Activated CD8-positive, alpha-beta memory T cell treated with anti-CD3 and anti-CD28 coated beads for 24 hours (primary cell): ENCODE measurements around the gene UBE3D.
"Not testable (repeated sequence)": the region's sequence is repeated elsewhere in the genome, so short reads cannot be mapped to it uniquely, and the experiment has no call there.

Source experiments
- DNase-seq: peaks from one replicate; pipeline ENCODE4 v3.0.0-alpha.2; 2020

Gene UBE3D

DNA sequence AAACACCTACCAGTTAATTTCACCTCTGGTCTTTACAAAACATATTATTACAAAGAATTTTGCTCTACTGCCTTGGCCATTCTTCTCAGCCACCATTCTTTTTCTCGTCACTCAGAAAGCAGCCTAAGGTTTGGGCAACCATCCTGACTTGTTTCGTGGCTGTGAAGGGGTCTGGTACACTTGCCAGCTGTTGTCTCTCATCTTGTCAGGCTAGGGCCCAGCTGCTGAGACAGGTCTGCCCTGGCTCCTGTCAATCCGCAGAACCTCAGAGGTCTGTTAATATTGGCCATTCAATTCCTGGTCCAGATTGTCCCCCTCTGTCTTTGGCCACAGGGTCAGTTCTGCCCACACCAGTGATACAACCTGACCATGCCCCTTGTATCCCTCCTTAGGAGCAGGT lies 197.7 kb downstream of the UBE3D start:
- DNase-seq: no peak

DNA sequence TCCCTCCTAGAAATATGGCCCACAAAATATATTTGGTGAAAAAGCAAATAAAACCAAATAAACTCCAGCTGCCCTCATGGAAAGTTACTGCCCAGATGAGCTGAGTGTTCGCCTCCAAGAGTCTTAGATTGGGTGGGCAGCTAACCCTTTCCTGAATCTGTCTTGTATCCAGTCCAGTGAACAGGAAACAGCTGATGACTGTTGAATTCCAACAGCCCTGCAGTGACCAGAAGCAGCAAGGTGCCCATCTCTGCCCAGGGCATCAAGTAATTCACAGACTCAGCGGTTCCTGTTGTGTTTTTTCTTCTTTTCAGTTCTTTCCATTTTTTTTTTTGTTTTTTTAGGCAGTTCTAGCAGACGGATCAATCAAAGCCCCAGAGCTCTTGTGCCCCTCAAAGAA lies 199.2 kb downstream of the UBE3D start:
- no peak for DNase-seq

- DNase-seq: no peak
These were observed 200.2 kb downstream of the UBE3D start for GRCh38 chr6:82865461-82865860.

- no peak for DNase-seq
These were observed 201.9 kb downstream of the UBE3D start for GRCh38 chr6:82863781-82864180.

- no peak for DNase-seq
These were observed 203.1 kb downstream of the UBE3D start for GRCh38 chr6:82862543-82862942.

- no peak for DNase-seq
These were observed 204.5 kb downstream of the UBE3D start for GRCh38 chr6:82861121-82861520.

- not testable (repeated sequence) for DNase-seq
These were observed 209.6 kb downstream of the UBE3D start for GRCh38 chr6:82856077-82856476.

DNA sequence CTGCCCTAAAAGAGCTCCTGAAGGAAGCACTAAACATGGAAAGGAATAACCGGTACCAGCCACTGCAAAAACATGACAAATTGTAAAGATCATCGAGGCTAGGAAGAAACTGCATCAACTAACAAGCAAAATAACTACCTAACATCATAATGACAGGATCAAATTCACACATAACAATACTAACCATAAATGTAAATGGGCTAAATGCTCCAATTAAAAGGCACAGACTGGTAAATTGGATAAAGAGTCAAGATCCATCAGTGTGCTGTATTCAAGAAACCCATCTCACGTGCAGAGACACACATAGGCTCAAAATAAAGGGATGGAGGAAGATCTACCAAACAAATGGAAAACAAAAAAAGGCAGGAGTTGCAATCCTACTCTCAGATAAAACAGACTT lies 212.7 kb downstream of the UBE3D start:
- not testable (repeated sequence) for DNase-seq

DNA sequence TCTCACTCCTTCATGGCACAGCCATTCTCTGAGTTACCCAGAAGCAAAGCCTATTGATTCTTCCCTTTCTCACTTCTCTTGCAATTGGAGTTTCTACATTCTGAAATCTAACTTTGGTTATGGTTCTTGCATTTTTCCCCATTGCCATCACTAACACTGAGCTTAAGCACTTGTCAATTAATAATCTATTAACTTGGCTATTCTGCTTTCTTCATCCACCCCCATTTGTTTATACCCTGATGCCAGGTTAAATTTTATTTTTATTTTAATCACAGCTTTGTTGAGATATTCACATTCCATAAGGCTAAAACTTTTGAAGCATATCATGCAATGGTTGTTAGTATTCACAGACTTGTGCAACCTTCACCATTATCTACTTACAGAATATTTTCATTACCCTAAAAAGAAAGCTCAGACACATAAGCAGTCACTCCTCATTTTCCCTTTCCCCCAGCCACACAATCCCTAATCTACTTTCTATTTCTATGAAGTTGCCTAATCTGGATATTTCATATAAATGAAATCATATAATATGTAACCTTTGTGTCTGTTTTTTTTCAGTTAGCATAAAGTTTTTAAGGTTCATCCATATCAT lies 222.3 kb downstream of the UBE3D start:
- no peak for DNase-seq

GRCh38 chr6:82842721-82843120 lies 222.9 kb downstream of the UBE3D start:
- no peak for DNase-seq
